Stimulated activated CD4-positive, alpha-beta T cell treated with anti-CD3 and anti-CD28 coated beads, Interleukin-4, amount 100 ng/mL, for 48 hours (primary cell): ENCODE measurements around the gene MUC6.

Experiments used
- DNase-seq, 2 donors: peaks; one replicate each; pipeline ENCODE4 v3.0.0-alpha.2; 2020; ENCODE audit warnings: low read depth in 2 of 2

The MUC6 gene

GRCh38 chr11:1036931-1037330 lies 413 bp upstream of the MUC6 start:
- DNase-seq, result no peak

- DNase-seq, result no peak
Measured at GRCh38 chr11:1035577-1036283, 788 bp downstream of the MUC6 start.

- no peak for DNase-seq
Measured at GRCh38 chr11:1034456-1035295, 1.8 kb downstream of the MUC6 start.

- no peak for DNase-seq
Measured at GRCh38 chr11:1034001-1034400, 2.5 kb downstream of the MUC6 start.

GRCh38 chr11:1033016-1033798 lies 3.3 kb downstream of the MUC6 start:
- no peak for DNase-seq

- DNase-seq, result no peak
Measured at GRCh38 chr11:1032310-1032891, 4.1 kb downstream of the MUC6 start.

- DNase-seq, result no peak
Measured at GRCh38 chr11:1031121-1031899, 5.2 kb downstream of the MUC6 start.

- no peak for DNase-seq
Measured at GRCh38 chr11:1030556-1030955, 6.0 kb downstream of the MUC6 start.

- no peak for DNase-seq
Measured at GRCh38 chr11:1030086-1030485, 6.4 kb downstream of the MUC6 start.

GRCh38 chr11:1029654-1030053 lies 6.9 kb downstream of the MUC6 start:
- DNase-seq, result no peak

- DNase-seq, result no peak
Measured at GRCh38 chr11:1029051-1029450, 7.5 kb downstream of the MUC6 start.

- no peak for DNase-seq
Measured at GRCh38 chr11:1028616-1029015, 7.9 kb downstream of the MUC6 start.

GRCh38 chr11:1028291-1028540 lies 8.3 kb downstream of the MUC6 start:
- DNase-seq, result no peak

GRCh38 chr11:1027483-1028290 lies 8.8 kb downstream of the MUC6 start:
- DNase-seq, result no peak

GRCh38 chr11:1026641-1027482 lies 9.7 kb downstream of the MUC6 start:
- no peak for DNase-seq

- no peak for DNase-seq
Measured at GRCh38 chr11:1026163-1026450, 10.4 kb downstream of the MUC6 start.

GRCh38 chr11:1025410-1026162 lies 10.9 kb downstream of the MUC6 start:
- DNase-seq, result no peak

- DNase-seq, result no peak
Measured at GRCh38 chr11:1024597-1025409, 11.7 kb downstream of the MUC6 start.
